ENCODE results near the gene PALM2AKAP2.

- TF ChIP-seq, protein P1, sequence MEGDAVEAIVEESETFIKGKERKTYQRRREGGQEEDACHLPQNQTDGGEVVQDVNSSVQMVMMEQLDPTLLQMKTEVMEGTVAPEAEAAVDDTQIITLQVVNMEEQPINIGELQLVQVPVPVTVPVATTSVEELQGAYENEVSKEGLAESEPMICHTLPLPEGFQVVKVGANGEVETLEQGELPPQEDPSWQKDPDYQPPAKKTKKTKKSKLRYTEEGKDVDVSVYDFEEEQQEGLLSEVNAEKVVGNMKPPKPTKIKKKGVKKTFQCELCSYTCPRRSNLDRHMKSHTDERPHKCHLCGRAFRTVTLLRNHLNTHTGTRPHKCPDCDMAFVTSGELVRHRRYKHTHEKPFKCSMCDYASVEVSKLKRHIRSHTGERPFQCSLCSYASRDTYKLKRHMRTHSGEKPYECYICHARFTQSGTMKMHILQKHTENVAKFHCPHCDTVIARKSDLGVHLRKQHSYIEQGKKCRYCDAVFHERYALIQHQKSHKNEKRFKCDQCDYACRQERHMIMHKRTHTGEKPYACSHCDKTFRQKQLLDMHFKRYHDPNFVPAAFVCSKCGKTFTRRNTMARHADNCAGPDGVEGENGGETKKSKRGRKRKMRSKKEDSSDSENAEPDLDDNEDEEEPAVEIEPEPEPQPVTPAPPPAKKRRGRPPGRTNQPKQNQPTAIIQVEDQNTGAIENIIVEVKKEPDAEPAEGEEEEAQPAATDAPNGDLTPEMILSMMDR (IDR thresholded peaks at IDR 0.05), result no peak
- TF ChIP-seq POLR2A (IDR thresholded peaks at IDR 0.05), result no peak
These were observed 9.9 kb upstream of the PALM2AKAP2 start for GRCh38 chr9:109770101-109770500.

All from heart left ventricle (tissue), 13 donors.